A549 (cell line): ENCODE data around the gene CHRND. TPM values are rescaled to one million over a fixed set of nuclear protein-coding genes. Genes with fewer than 3 reads are reported as not detected.

Experiments used
- ATAC-seq, 2 experiments: fragments of 200-7000 bp in 1 of 2; fragments of >200 bp in 1 of 2; cut with Nextera tagmentation in 1 of 2; cut with Tn5 transposase in 1 of 2; 3 replicates each; pipeline versions ENCODE4 v1.8.0 to v1.9.1; 2018 to 2020; ENCODE audit warnings: mild to moderate bottlenecking in 1 of 2, moderate library complexity in 1 of 2
- CTCF ChIA-PET: fragments of 300-600 bp; sonication (Branson Sonifier 250); formaldehyde crosslinking; extraction: SDS; loops from one replicate; lab custom pipeline; 2021; ENCODE audit warnings: antibody characterized with exemption, inconsistent platforms; lab: Yijun Ruan, JAX
- POLR2A ChIA-PET: fragments of 350-600 bp; formaldehyde crosslinking; extraction: SDS; loops from one replicate; lab custom pipeline; 2021; ENCODE audit warnings: antibody characterized with exemption, inconsistent platforms; lab: Yijun Ruan, JAX
- DNase-seq, 2 experiments: peaks; one replicate each; pipeline versions ENCODE4 v3.0.0 to v3.0.0-alpha.2; 2011 to 2016; ENCODE audit warnings: low read depth in 1 of 2, low spot score in 1 of 2
- FAIRE-seq: peaks from 2 replicates; lab custom pipeline; 2011; peaks lifted over from hg19 to GRCh38; lab: Jason Lieb, UNC
- H3K27ac ChIP-seq, 2 experiments: fragments of >200 bp; sonication (Bioruptor Twin); formaldehyde crosslinking; 3 replicates each; pipeline ENCODE4 v1.5.1; 2016 to 2017
- H3K4me1 ChIP-seq: fragments of >200 bp; sonication (Bioruptor Twin); formaldehyde crosslinking; 3 replicates; pipeline ENCODE4 v1.6.1; 2016
- H3K4me2 ChIP-seq: fragments of >200 bp; sonication (Bioruptor Twin); formaldehyde crosslinking; 3 replicates; pipeline ENCODE4 v1.6.1; 2016
- H3K4me3 ChIP-seq: fragments of >200 bp; sonication (Bioruptor Twin); formaldehyde crosslinking; 3 replicates; pipeline ENCODE4 v1.5.1; 2016
- H3K9me3 ChIP-seq: fragments of >200 bp; sonication (Bioruptor Twin); formaldehyde crosslinking; 3 replicates; pipeline ENCODE4 v1.6.1; 2016
- CBX2 ChIP-seq: fragments of 200-600 bp; sonication (generic); IDR thresholded peaks from 2 replicates; pipeline ENCODE4 v1.6.1; 2016; ENCODE audit warnings: low read depth, mild to moderate bottlenecking, borderline replicate concordance
- CBX8 ChIP-seq: fragments of 200-600 bp; sonication (generic); IDR thresholded peaks from 2 replicates; pipeline ENCODE4 v1.6.1; 2016
- CHD2 ChIP-seq: fragments of 150-350 bp; IDR thresholded peaks from 2 replicates; pipeline ENCODE4 v1.6.1; 2014; ENCODE audit warnings: low read length; ENCODE audit not compliant: partially characterized antibody
- CHD4 ChIP-seq: fragments of 200-600 bp; sonication (generic); IDR thresholded peaks from 2 replicates; pipeline ENCODE4 v1.6.1; 2016; ENCODE audit warnings: antibody characterized with exemption, mild to moderate bottlenecking, borderline replicate concordance
- E2F6 ChIP-seq: IDR thresholded peaks from 2 replicates; pipeline ENCODE4 v1.6.1; 2012; ENCODE audit warnings: low read depth, borderline replicate concordance
- ESRRA ChIP-seq: fragments of 150-350 bp; IDR thresholded peaks from 2 replicates; pipeline ENCODE4 v1.6.1; 2014; ENCODE audit warnings: mild to moderate bottlenecking, low read length, borderline replicate concordance
- HDAC2 ChIP-seq: fragments of 200-600 bp; sonication (generic); IDR thresholded peaks from 2 replicates; pipeline ENCODE4 v1.6.1; 2016
- HEYL ChIP-seq: fragments of 250-450 bp; sonication (Bioruptor Pico); IDR thresholded peaks from 2 replicates; pipeline ENCODE4 v1.8.0; 2021; ENCODE audit warnings: mild to moderate bottlenecking, moderate library complexity
- HMGXB4 ChIP-seq: fragments of 250-450 bp; sonication (Bioruptor Pico); IDR thresholded peaks from 2 replicates; pipeline ENCODE4 v1.5.0; 2021; ENCODE audit warnings: mild to moderate bottlenecking, moderate library complexity, borderline replicate concordance
- MYC ChIP-seq: IDR thresholded peaks from 2 replicates; pipeline ENCODE4 v1.6.1; 2012; ENCODE audit warnings: mild to moderate bottlenecking, inconsistent platforms, low read length, improper control_type of control experiment, borderline replicate concordance
- NPAS2 ChIP-seq: fragments of 250-450 bp; sonication (Bioruptor Pico); IDR thresholded peaks from 2 replicates; pipeline ENCODE4 v1.8.0; 2022; ENCODE audit warnings: mild to moderate bottlenecking, moderate library complexity, borderline replicate concordance
- NR3C1 ChIP-seq: fragments of >200 bp; sonication (Bioruptor Twin); formaldehyde crosslinking; IDR thresholded peaks from 3 replicates; pipeline ENCODE4 v1.6.1; 2017
- POLR2AphosphoS2 ChIP-seq: conservative IDR thresholded peaks from 2 replicates; pipeline ENCODE4 v1.6.1; 2012; ENCODE audit warnings: low read length, improper control_type of control experiment, inconsistent platforms
- RARB ChIP-seq: fragments of 250-450 bp; sonication (Bioruptor Pico); IDR thresholded peaks from 2 replicates; pipeline ENCODE4 v1.8.0; 2021; ENCODE audit warnings: mild to moderate bottlenecking, moderate library complexity
- RFX5 ChIP-seq: fragments of 450-650 bp; IDR thresholded peaks from 2 replicates; pipeline ENCODE4 v1.7.1; 2014; ENCODE audit warnings: antibody characterized with exemption, mild to moderate bottlenecking, moderate library complexity
- SMC3 ChIP-seq: fragments of >200 bp; sonication (Bioruptor Twin); formaldehyde crosslinking; IDR thresholded peaks from 3 replicates; pipeline ENCODE4 v1.6.1; 2018; ENCODE audit warnings: inconsistent platforms
- SREBF2 ChIP-seq: fragments of 450-650 bp; IDR thresholded peaks from 2 replicates; pipeline ENCODE4 v1.6.1; 2014; ENCODE audit warnings: mild to moderate bottlenecking, moderate library complexity
- TFCP2L1 ChIP-seq: fragments of 250-450 bp; sonication (Bioruptor Pico); IDR thresholded peaks from 2 replicates; pipeline ENCODE4 v1.5.0; 2021; ENCODE audit warnings: mild to moderate bottlenecking
- ZSCAN20 ChIP-seq: fragments of 250-450 bp; sonication (Bioruptor Pico); IDR thresholded peaks from 2 replicates; pipeline ENCODE4 v1.8.0; 2022; ENCODE audit warnings: mild to moderate bottlenecking, moderate library complexity
- WGBS: methylation state at CpG from one replicate; pipeline ENCODE4 v1.1.6; 2017; ENCODE audit errors: missing lambda C conversion rate; 5-methylcytosine and 5-hydroxymethylcytosine counted together
- polyA plus RNA-seq, 4 experiments: library from polyadenylated mRNA; depleted of rRNA in 3 of 4; stranded (reverse); fragments of >200 nt; fragmentation: RNase III in 1 of 4; extraction: RNeasy Plus Mini Kit Qiagen cat#74134 plus additional on column Dnase treatment in 1 of 4; gene quantifications; 2 replicates in 3 of 4; 3 replicates in 1 of 4; pipeline ENCODE4 v1.2.3, GENCODE V29; 2011 to 2017

CHRND gene
- polyA plus RNA-seq, 2 of the 4 experiments (the other 2 are of a cell fraction) = not detected

- no peak for TF ChIP-seq RARB (CRISPR knock-in tag)
- TF ChIP-seq ZSCAN20 (CRISPR knock-in tag) = no peak
- no peak for TF ChIP-seq E2F6
- no peak for TF ChIP-seq POLR2AphosphoS2
- no peak for TF ChIP-seq CHD4
Observed at GRCh38 chr2:232489516-232490220, 36.3 kb upstream of the CHRND start (continued).

- TF ChIP-seq CHD4 = no peak
- TF ChIP-seq SMC3 = no peak
- no peak for TF ChIP-seq TFCP2L1 (CRISPR knock-in tag)
- no peak for TF ChIP-seq NR3C1
- no peak for TF ChIP-seq RFX5
- no peak for TF ChIP-seq E2F6
- no peak for TF ChIP-seq CBX8
- no peak for TF ChIP-seq POLR2AphosphoS2
- no peak for TF ChIP-seq HMGXB4 (CRISPR knock-in tag)
- TF ChIP-seq SREBF2 = no peak
- no peak for TF ChIP-seq MYC
- TF ChIP-seq NPAS2 (CRISPR knock-in tag) = no peak
- no peak for TF ChIP-seq HDAC2
- no peak for TF ChIP-seq RARB (CRISPR knock-in tag)
- no peak for TF ChIP-seq CBX2
- no peak for TF ChIP-seq ESRRA
- no peak for TF ChIP-seq HEYL (CRISPR knock-in tag)
- no peak for TF ChIP-seq CHD2
- DNase-seq = no peak
- no peak for ATAC-seq
- peaks cover 6% of the 10 kb centered on the region; the same call in 1 of the 3 replicates for H3K4me1 ChIP-seq
- 80% methylated on average over 26 of the region's 30 CpGs for WGBS
- no peaks in the 10 kb centered on the region for H3K9me3 ChIP-seq
- no peak overlapping the region for H3K4me3 ChIP-seq
- ChIA-PET CTCF (interaction anchor here (0.7 to 0.9 kb wide), 2 partner anchors 46 to 121 kb away, joined by 3 read pairs; no protein-coding TSS in a partner anchor), POLR2A (no interaction called here)
- FAIRE-seq = no peak
- no peak overlapping the region for H3K4me2 ChIP-seq
- H3K27ac ChIP-seq = no peak overlapping the region
Observed at GRCh38 chr2:232490221-232491138, 35.5 kb upstream of the CHRND start.
